Endothelial cell of umbilical vein (primary cell): ENCODE data around the gene LMNTD1. TPM values are rescaled to one million over a fixed set of nuclear protein-coding genes. Genes with fewer than 3 reads are reported as not detected.

ENCODE experiments used
- BruUV-seq: library from RNA; stranded (reverse); fragments of 400-500 nt; replicated peaks from 2 replicates; lab custom pipeline; 2021; lab: Mats Ljungman, UMichigan
- CTCF ChIA-PET: fragments of 300-600, 350-600 bp; sonication (Branson Sonifier 250); formaldehyde crosslinking; loops from one replicate; lab custom pipeline; 2021; ENCODE audit warnings: antibody characterized with exemption, inconsistent platforms; lab: Charles Lee
- POLR2A ChIA-PET: fragments of 300-600, 350-600 bp; sonication (Branson Sonifier 250); formaldehyde crosslinking; loops from one replicate; lab custom pipeline; 2021; ENCODE audit warnings: antibody characterized with exemption, inconsistent platforms; lab: Charles Lee
- DNase-seq: peaks from one replicate; pipeline ENCODE4 v3.0.0-alpha.2; 2011; ENCODE audit warnings: low read depth, low spot score
- FAIRE-seq: peaks from 2 replicates; lab custom pipeline; 2011; peaks lifted over from hg19 to GRCh38; lab: Jason Lieb, UNC
- H2AFZ ChIP-seq: 2 replicates; pipeline ENCODE4 v1.6.0; 2012; ENCODE audit warnings: low read depth, low read length, control low read depth, inconsistent platforms
- H3K27ac ChIP-seq: 2 replicates; pipeline ENCODE4 v1.5.1; 2011; ENCODE audit warnings: low read depth, mild to moderate bottlenecking, control low read depth, low read length, moderate library complexity; ENCODE audit not compliant: insufficient read depth
- H3K27me3 ChIP-seq, 2 experiments: 2 replicates each; pipeline versions ENCODE4 v1.6.0 to v1.6.1; 2011; ENCODE audit warnings: low read length in 2 of 2, mixed read lengths in 1 of 2; ENCODE audit not compliant: control insufficient read depth in 2 of 2, insufficient read depth in 2 of 2
- H3K36me3 ChIP-seq, 2 experiments: 2 replicates in 1 of 2; 3 replicates in 1 of 2; pipeline ENCODE4 v1.5.1; 2011; ENCODE audit warnings: low read length in 2 of 2, mild to moderate bottlenecking in 1 of 2, moderate library complexity in 1 of 2; ENCODE audit not compliant: control insufficient read depth in 2 of 2, insufficient read depth in 2 of 2; ENCODE audit errors: extremely low read depth in 1 of 2
- H3K4me1 ChIP-seq: 3 replicates; pipeline ENCODE4 v1.5.1; 2011; ENCODE audit warnings: mild to moderate bottlenecking, low read length; ENCODE audit not compliant: control insufficient read depth, insufficient read depth; ENCODE audit errors: extremely low read depth
- H3K4me2 ChIP-seq: 2 replicates; pipeline ENCODE4 v1.6.1; 2011; ENCODE audit warnings: low read length, control low read depth, mixed read lengths; ENCODE audit not compliant: insufficient read depth
- H3K4me3 ChIP-seq, 3 experiments: fragments of 200-600 bp in 1 of 3; sonication (generic), shearing (Covaris generic) in 1 of 3; replicated peaks in 1 of 3; 2 replicates each; pipeline ENCODE4 v1.5.1; 2011 to 2016; ENCODE audit warnings: control low read depth in 3 of 3, low read length in 3 of 3, mild to moderate bottlenecking in 2 of 3, inconsistent platforms in 1 of 3, low read depth in 1 of 3, moderate library complexity in 1 of 3; ENCODE audit not compliant: insufficient read depth in 1 of 3
- H3K79me2 ChIP-seq: 2 replicates; pipeline ENCODE4 v1.6.0; 2012; ENCODE audit warnings: low read length, inconsistent platforms; ENCODE audit not compliant: control insufficient read depth, insufficient read depth
- H3K9ac ChIP-seq: replicated peaks from 2 replicates; pipeline ENCODE3; 2011; ENCODE audit warnings: low read length, control low read depth; ENCODE audit not compliant: insufficient read depth; ENCODE audit errors: extremely low read depth
- H3K9me1 ChIP-seq: replicated peaks from 3 replicates; pipeline ENCODE4 v1.6.0; 2011; ENCODE audit warnings: mild to moderate bottlenecking, low read length; ENCODE audit not compliant: control insufficient read depth, insufficient read depth; ENCODE audit errors: extremely low read depth
- H3K9me3 ChIP-seq: replicated peaks from 2 replicates; pipeline ENCODE4 v1.5.1; 2012; ENCODE audit warnings: low read length, inconsistent platforms; ENCODE audit not compliant: control insufficient read depth, insufficient read depth
- H4K20me1 ChIP-seq: replicated peaks from 2 replicates; pipeline ENCODE3; 2011; ENCODE audit warnings: mild to moderate bottlenecking, low read length; ENCODE audit not compliant: control insufficient read depth, insufficient read depth; ENCODE audit errors: extremely low read depth
- EZH2 ChIP-seq: IDR thresholded peaks from 2 replicates; pipeline ENCODE4 v1.6.1; 2012; ENCODE audit warnings: borderline replicate concordance, low read depth, mild to moderate bottlenecking, moderate library complexity, low read length, inconsistent platforms; ENCODE audit not compliant: severe bottlenecking
- GATA2 ChIP-seq: IDR thresholded peaks from 2 replicates; pipeline ENCODE4 v1.7.0; 2011; ENCODE audit warnings: low read depth, mild to moderate bottlenecking, moderate library complexity, mixed read lengths, low read length; ENCODE audit not compliant: insufficient read length, insufficient read depth
- POLR2A ChIP-seq: IDR thresholded peaks from 2 replicates; pipeline ENCODE4 v1.6.1; 2012; ENCODE audit warnings: low read depth, mild to moderate bottlenecking, control low read depth, low read length
- POLR2AphosphoS5 ChIP-seq: IDR thresholded peaks from 2 replicates; pipeline ENCODE4 v1.6.1; 2012; ENCODE audit warnings: low read depth, mild to moderate bottlenecking, control low read depth, low read length, moderate library complexity; ENCODE audit not compliant: insufficient read depth
- dilution Hi-C: fragments of 300-500 bp; cut with MboI; formaldehyde crosslinking; loops from one replicate; pipeline ENCODE4 v1.15.0; 2019; ENCODE audit warnings: low sequenced_read_pairs; ENCODE audit not compliant: extremely low pct_ligation_motif_present
- intact Hi-C: fragments of 100-400 bp; cut with micrococcal nuclease; formaldehyde crosslinking; loops from one replicate; pipeline ENCODE4 v1.10.0; 2022
- polyA plus RNA-seq, 4 experiments: library from polyadenylated mRNA; depleted of rRNA in 3 of 4; stranded (reverse) in 3 of 4; unstranded in 1 of 4; fragments of >200 nt; gene quantifications; 2 replicates each; pipeline versions ENCODE4 v1.2.1 to v1.2.3, GENCODE V29; 2011 to 2012; ENCODE audit warnings: missing spikeins in 1 of 4
- total RNA-seq: library from RNA; stranded (reverse); gene quantifications from 2 replicates; pipeline ENCODE4 v1.2.3, GENCODE V29; 2021
- TF ChIP-seq, protein P1 (sequence below), 2 donors: IDR thresholded peaks; 1 replicate in 1 of 2; 2 replicates in 1 of 2; pipeline ENCODE4 v1.5.1; 2011; ENCODE audit warnings: low read length in 2 of 2, mild to moderate bottlenecking in 2 of 2, moderate library complexity in 2 of 2, control low read depth in 1 of 2, inconsistent platforms in 1 of 2, low read depth in 1 of 2; ENCODE audit not compliant: insufficient read depth in 1 of 2; ENCODE audit errors: extremely low read depth in 1 of 2
- TF ChIP-seq, protein P2 (sequence below): IDR thresholded peaks from 2 replicates; pipeline ENCODE4 v1.6.1; 2011; ENCODE audit not compliant: insufficient read depth, insufficient read length

Gene LMNTD1
- total and polyA plus RNA-seq, 2 donors (not counting 3 experiments of a cell fraction or from before 2014, with no cell fraction given) = not detected

DNA sequence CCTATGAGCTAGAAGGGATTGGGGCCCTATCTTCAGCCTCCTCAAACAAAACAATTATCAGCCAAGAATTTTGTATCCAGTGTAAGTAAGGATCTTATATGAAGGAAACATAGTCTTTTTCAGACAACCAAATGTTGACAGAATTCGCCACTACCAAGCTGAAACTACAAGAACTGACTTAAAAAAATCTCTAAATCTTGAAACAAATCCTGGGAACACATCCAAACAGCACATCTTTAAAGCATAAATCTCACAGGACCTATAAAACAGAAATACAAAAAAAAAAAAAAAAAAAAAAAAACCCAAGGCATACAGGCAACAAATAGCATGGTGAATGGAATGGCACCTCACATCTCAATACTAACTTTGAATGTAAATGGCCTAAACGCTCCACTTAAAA, 41.3 kb upstream of the LMNTD1 start:
- no peaks in the 10 kb centered on the region for H3K9me3 ChIP-seq
- DNase-seq = no peak
- H3K4me1 ChIP-seq = no peaks in the 10 kb centered on the region
- dilution Hi-C loops (no loop called here), intact Hi-C loops (no loop called here)
- no peak overlapping the region for H3K4me3 ChIP-seq
- no peaks in the 10 kb centered on the region for H3K36me3 ChIP-seq
- no peak for FAIRE-seq
- H4K20me1 ChIP-seq = no peaks in the 10 kb centered on the region
- ChIA-PET CTCF (interaction anchor here (0.9 kb wide), 1 partner anchor 424 kb away, joined by 3 read pairs; no protein-coding TSS in a partner anchor), POLR2A (no interaction called here)
- no peaks in the 10 kb centered on the region for H3K27me3 ChIP-seq
- H3K9ac ChIP-seq = no peak overlapping the region
- H3K9me1 ChIP-seq = no peaks in the 10 kb centered on the region
- H3K79me2 ChIP-seq = no peaks in the 10 kb centered on the region
- no peak overlapping the region for H3K4me2 ChIP-seq
- TF ChIP-seq POLR2AphosphoS5 (no peak), GATA2 (no peak), EZH2 (no peak), POLR2A (no peak)
- TF ChIP-seq, protein P1, sequence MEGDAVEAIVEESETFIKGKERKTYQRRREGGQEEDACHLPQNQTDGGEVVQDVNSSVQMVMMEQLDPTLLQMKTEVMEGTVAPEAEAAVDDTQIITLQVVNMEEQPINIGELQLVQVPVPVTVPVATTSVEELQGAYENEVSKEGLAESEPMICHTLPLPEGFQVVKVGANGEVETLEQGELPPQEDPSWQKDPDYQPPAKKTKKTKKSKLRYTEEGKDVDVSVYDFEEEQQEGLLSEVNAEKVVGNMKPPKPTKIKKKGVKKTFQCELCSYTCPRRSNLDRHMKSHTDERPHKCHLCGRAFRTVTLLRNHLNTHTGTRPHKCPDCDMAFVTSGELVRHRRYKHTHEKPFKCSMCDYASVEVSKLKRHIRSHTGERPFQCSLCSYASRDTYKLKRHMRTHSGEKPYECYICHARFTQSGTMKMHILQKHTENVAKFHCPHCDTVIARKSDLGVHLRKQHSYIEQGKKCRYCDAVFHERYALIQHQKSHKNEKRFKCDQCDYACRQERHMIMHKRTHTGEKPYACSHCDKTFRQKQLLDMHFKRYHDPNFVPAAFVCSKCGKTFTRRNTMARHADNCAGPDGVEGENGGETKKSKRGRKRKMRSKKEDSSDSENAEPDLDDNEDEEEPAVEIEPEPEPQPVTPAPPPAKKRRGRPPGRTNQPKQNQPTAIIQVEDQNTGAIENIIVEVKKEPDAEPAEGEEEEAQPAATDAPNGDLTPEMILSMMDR (IDR thresholded peaks at IDR 0.05; ENCODE audit: extremely low read depth in 1 of 2, insufficient read depth in 1 of 2, low read depth in 1 of 2, low read length in 2 of 2) = no peak
- TF ChIP-seq, protein P2, sequence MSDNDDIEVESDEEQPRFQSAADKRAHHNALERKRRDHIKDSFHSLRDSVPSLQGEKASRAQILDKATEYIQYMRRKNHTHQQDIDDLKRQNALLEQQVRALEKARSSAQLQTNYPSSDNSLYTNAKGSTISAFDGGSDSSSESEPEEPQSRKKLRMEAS = no peak
- H3K27ac ChIP-seq = no peak overlapping the region
- BruUV-seq = no TSS peak
- H2AFZ ChIP-seq = no peak overlapping the region
